GM23338 (cell line): ENCODE results near the gene LPAR1. TPM values are rescaled to one million over a fixed set of nuclear protein-coding genes. Genes with fewer than 3 reads are reported as not detected.

Experiments
- ATAC-seq: fragments of 200-7000 bp; cut with Tn5 transposase; 3 replicates; pipeline ENCODE4 v1.9.1; 2020
- DNase-seq: peaks from one replicate; pipeline ENCODE4 v3.0.0-alpha.2; 2015; ENCODE audit warnings: low spot score
- H2AFZ ChIP-seq: fragments of 200-600 bp; sonication (generic); 2 replicates; pipeline ENCODE4 v1.8.0; 2016; ENCODE audit warnings: antibody characterized with exemption, mild to moderate bottlenecking, moderate library complexity
- H3F3A ChIP-seq: fragments of 200-600 bp; sonication (generic); replicated peaks from 2 replicates; pipeline ENCODE4 v1.8.0; 2017; ENCODE audit warnings: antibody characterized with exemption, mixed run types, low read depth
- H3K27ac ChIP-seq: fragments of 200-600 bp; sonication (generic); 2 replicates; pipeline ENCODE4 v1.6.1; 2016; ENCODE audit warnings: low read depth
- H3K27me3 ChIP-seq: fragments of 200-600 bp; sonication (generic); 2 replicates; pipeline ENCODE4 v1.8.0; 2016; ENCODE audit warnings: mild to moderate bottlenecking, mixed run types, moderate library complexity; ENCODE audit not compliant: insufficient read depth
- H3K36me3 ChIP-seq: fragments of 200-600 bp; sonication (generic); 2 replicates; pipeline ENCODE4 v1.8.0; 2016; ENCODE audit warnings: mild to moderate bottlenecking; ENCODE audit not compliant: insufficient read depth
- H3K4me1 ChIP-seq: fragments of 200-600 bp; sonication (generic); 2 replicates; pipeline ENCODE4 v1.8.0; 2016; ENCODE audit warnings: mild to moderate bottlenecking, moderate library complexity; ENCODE audit not compliant: insufficient read depth
- H3K4me2 ChIP-seq: fragments of 200-600 bp; sonication (generic); 2 replicates; pipeline ENCODE4 v1.7.1; 2017; ENCODE audit warnings: mixed run types
- H3K4me3 ChIP-seq: fragments of 200-600 bp; sonication (generic); 2 replicates; pipeline ENCODE4 v1.6.1; 2016; ENCODE audit warnings: mixed run types
- H3K79me2 ChIP-seq: fragments of 200-600 bp; sonication (generic); replicated peaks from 2 replicates; pipeline ENCODE4 v1.8.0; 2017; ENCODE audit warnings: mild to moderate bottlenecking; ENCODE audit not compliant: insufficient read depth
- H3K9me2 ChIP-seq: fragments of 200-600 bp; sonication (generic); 2 replicates; pipeline ENCODE4 v1.8.0; 2017; ENCODE audit not compliant: insufficient read depth
- H4K20me1 ChIP-seq: fragments of 200-600 bp; sonication (generic); replicated peaks from 2 replicates; pipeline ENCODE4 v1.8.0; 2017; ENCODE audit warnings: mild to moderate bottlenecking; ENCODE audit not compliant: insufficient read depth
- H3K27ac Mint-ChIP-seq: 2 replicates; pipeline ENCODE4 v1.8.0; 2020; ENCODE audit warnings: inconsistent platforms, mild to moderate bottlenecking, moderate library complexity, mixed read lengths
- H3K27me3 Mint-ChIP-seq: 3 replicates; pipeline ENCODE4 v1.8.0; 2022; ENCODE audit warnings: low read depth, mild to moderate bottlenecking, moderate library complexity, mixed read lengths, inconsistent platforms; ENCODE audit not compliant: insufficient read depth, poor library complexity
- H3K36me3 Mint-ChIP-seq: 3 replicates; pipeline ENCODE4 v1.8.0; 2021; ENCODE audit warnings: low read depth, mild to moderate bottlenecking, inconsistent platforms, moderate library complexity, mixed read lengths
- H3K4me1 Mint-ChIP-seq: 3 replicates; pipeline ENCODE4 v1.8.0; 2020; ENCODE audit warnings: mild to moderate bottlenecking, inconsistent platforms, mixed read lengths
- H3K4me3 Mint-ChIP-seq: 3 replicates; pipeline ENCODE4 v1.8.0; 2021; ENCODE audit warnings: moderate library complexity, mild to moderate bottlenecking, inconsistent platforms, mixed read lengths
- H3K9me3 Mint-ChIP-seq: 3 replicates; pipeline ENCODE4 v1.8.0; 2020; ENCODE audit warnings: moderate library complexity, mild to moderate bottlenecking, inconsistent platforms, mixed read lengths
- CREB1 ChIP-seq: fragments of 250-450 bp; sonication (Bioruptor Pico); IDR thresholded peaks from 2 replicates; pipeline ENCODE4 v1.5.0; 2020; ENCODE audit warnings: low read depth, mild to moderate bottlenecking, moderate library complexity
- EZH2 ChIP-seq: fragments of 200-600 bp; sonication (generic); IDR thresholded peaks from one replicate; pipeline ENCODE4 v1.8.0; 2017; ENCODE audit warnings: antibody characterized with exemption, mild to moderate bottlenecking, low read depth; ENCODE audit not compliant: unreplicated experiment
- EZH2phosphoT487 ChIP-seq: fragments of 200-600 bp; sonication (generic); IDR thresholded peaks from one replicate; pipeline ENCODE4 v1.8.1; 2018; ENCODE audit warnings: antibody characterized with exemption; ENCODE audit not compliant: unreplicated experiment
- JUNB ChIP-seq: IDR thresholded peaks from one replicate; pipeline ENCODE4 v1.6.1; 2016; ENCODE audit warnings: antibody characterized with exemption; ENCODE audit not compliant: unreplicated experiment
- NANOG ChIP-seq: IDR thresholded peaks from 2 replicates; pipeline ENCODE4 v1.6.1; 2016; ENCODE audit warnings: antibody characterized with exemption, borderline replicate concordance
- POLR2AphosphoS5 ChIP-seq: IDR thresholded peaks from 2 replicates; pipeline ENCODE4 v1.6.1; 2016; ENCODE audit warnings: antibody characterized with exemption, low read depth
- STAT1 ChIP-seq: IDR thresholded peaks from one replicate; pipeline ENCODE4 v1.6.1; 2016; ENCODE audit warnings: antibody characterized with exemption; ENCODE audit not compliant: unreplicated experiment
- ZNF114 ChIP-seq: fragments of 250-450 bp; sonication (Bioruptor Pico); IDR thresholded peaks from 2 replicates; pipeline ENCODE4 v1.5.0; 2020; ENCODE audit warnings: mild to moderate bottlenecking, moderate library complexity
- ZNF331 ChIP-seq: fragments of 250-450 bp; sonication (Bioruptor Pico); IDR thresholded peaks from 2 replicates; pipeline ENCODE4 v1.5.0; 2020; ENCODE audit warnings: low read depth, mild to moderate bottlenecking, moderate library complexity
- polyA plus RNA-seq: library from polyadenylated mRNA; unstranded; fragments of >200 nt; fragmentation: Nextera tagmentation; extraction: Ambion mirVana; gene quantifications from 2 replicates; pipeline ENCODE4 v1.2.1, GENCODE V29; 2016
- total RNA-seq: library from RNA; depleted of rRNA; stranded (reverse); fragments of >200 nt; shearing (Covaris generic); gene quantifications from 2 replicates; pipeline ENCODE4 v1.2.3, GENCODE V29; 2014
- TF ChIP-seq, protein P1 (sequence below), 2 experiments: fragments of 200-600 bp in 1 of 2; sonication (generic) in 1 of 2; conservative IDR thresholded peaks; 2 replicates each; pipeline versions ENCODE4 v1.5.1 to v1.6.1; 2016 to 2017; ENCODE audit warnings: antibody characterized with exemption in 2 of 2, low read depth in 2 of 2, mild to moderate bottlenecking in 2 of 2, moderate library complexity in 1 of 2
- TF ChIP-seq, protein P2 (sequence below): IDR thresholded peaks from 2 replicates; pipeline ENCODE4 v1.6.1; 2016; ENCODE audit warnings: antibody characterized with exemption
- TF ChIP-seq, protein P3 (sequence below): fragments of 250-450 bp; sonication (Bioruptor Pico); IDR thresholded peaks from 2 replicates; pipeline ENCODE4 v1.5.0; 2020; ENCODE audit warnings: mild to moderate bottlenecking, moderate library complexity
- TF ChIP-seq, protein P4 (sequence below): IDR thresholded peaks from one replicate; pipeline ENCODE4 v1.6.1; 2018; ENCODE audit warnings: antibody characterized with exemption; ENCODE audit not compliant: unreplicated experiment

Gene LPAR1
- total and polyA plus RNA-seq, 2 experiments from 2014 or later, result 1.0 to 3.8 TPM

DNA sequence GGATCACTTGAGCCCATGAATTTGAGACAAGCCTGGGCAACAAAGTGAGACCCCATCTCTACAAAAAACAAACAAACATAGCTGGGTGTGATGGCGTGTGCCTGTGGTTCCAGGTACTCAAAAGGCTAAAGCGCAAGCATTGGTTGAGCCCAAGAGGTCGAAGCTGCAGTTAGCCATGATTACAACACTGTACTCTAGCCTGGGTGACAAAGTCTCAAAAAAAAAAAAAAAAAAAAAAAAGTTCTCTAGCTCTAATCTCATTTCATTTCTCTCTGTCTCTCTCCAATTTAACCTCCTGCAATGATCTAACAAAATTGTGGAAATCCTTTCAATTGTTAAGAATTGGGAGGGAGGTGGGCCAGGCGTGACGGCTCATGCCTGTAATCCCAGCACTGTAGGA is 33.3 kb downstream of the LPAR1 start:
- Mint-ChIP-seq H3K27me3 (no peaks in the 10 kb centered on the region), H3K9me3 (no peaks in the 10 kb centered on the region), H3K27ac (no peak overlapping the region), H3K4me3 (no peak overlapping the region), H3K36me3 (no peaks in the 10 kb centered on the region; the same call in 2 of the 3 replicates), H3K4me1 (peaks cover 9% of the 10 kb centered on the region; the same call in 2 of the 3 replicates)
- Histone ChIP-seq H3K4me3 (no peak overlapping the region), H3K27me3 (no peaks in the 10 kb centered on the region), H3K9me2 (no peaks in the 10 kb centered on the region; the same call in 1 of the 2 replicates), H3K36me3 (no peaks in the 10 kb centered on the region), H3K4me2 (no peak overlapping the region), H3K27ac (no peak overlapping the region), H3F3A (no peaks in the 10 kb centered on the region), H4K20me1 (no peaks in the 10 kb centered on the region), H3K4me1 (peaks cover 7% of the 10 kb centered on the region; the same call in 1 of the 2 replicates), H2AFZ (no peak overlapping the region), H3K79me2 (no peaks in the 10 kb centered on the region)
- no peak for TF ChIP-seq POLR2AphosphoS5
- no peak for TF ChIP-seq JUNB
- no peak for TF ChIP-seq CREB1
- no peak for TF ChIP-seq EZH2phosphoT487
- TF ChIP-seq, protein P1, sequence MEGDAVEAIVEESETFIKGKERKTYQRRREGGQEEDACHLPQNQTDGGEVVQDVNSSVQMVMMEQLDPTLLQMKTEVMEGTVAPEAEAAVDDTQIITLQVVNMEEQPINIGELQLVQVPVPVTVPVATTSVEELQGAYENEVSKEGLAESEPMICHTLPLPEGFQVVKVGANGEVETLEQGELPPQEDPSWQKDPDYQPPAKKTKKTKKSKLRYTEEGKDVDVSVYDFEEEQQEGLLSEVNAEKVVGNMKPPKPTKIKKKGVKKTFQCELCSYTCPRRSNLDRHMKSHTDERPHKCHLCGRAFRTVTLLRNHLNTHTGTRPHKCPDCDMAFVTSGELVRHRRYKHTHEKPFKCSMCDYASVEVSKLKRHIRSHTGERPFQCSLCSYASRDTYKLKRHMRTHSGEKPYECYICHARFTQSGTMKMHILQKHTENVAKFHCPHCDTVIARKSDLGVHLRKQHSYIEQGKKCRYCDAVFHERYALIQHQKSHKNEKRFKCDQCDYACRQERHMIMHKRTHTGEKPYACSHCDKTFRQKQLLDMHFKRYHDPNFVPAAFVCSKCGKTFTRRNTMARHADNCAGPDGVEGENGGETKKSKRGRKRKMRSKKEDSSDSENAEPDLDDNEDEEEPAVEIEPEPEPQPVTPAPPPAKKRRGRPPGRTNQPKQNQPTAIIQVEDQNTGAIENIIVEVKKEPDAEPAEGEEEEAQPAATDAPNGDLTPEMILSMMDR (conservative IDR thresholded peaks at IDR 0.05; ENCODE audit: low read depth in 2 of 2), result no peak
- TF ChIP-seq, protein P2, sequence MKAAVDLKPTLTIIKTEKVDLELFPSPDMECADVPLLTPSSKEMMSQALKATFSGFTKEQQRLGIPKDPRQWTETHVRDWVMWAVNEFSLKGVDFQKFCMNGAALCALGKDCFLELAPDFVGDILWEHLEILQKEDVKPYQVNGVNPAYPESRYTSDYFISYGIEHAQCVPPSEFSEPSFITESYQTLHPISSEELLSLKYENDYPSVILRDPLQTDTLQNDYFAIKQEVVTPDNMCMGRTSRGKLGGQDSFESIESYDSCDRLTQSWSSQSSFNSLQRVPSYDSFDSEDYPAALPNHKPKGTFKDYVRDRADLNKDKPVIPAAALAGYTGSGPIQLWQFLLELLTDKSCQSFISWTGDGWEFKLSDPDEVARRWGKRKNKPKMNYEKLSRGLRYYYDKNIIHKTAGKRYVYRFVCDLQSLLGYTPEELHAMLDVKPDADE, result no peak
- TF ChIP-seq, protein P3, sequence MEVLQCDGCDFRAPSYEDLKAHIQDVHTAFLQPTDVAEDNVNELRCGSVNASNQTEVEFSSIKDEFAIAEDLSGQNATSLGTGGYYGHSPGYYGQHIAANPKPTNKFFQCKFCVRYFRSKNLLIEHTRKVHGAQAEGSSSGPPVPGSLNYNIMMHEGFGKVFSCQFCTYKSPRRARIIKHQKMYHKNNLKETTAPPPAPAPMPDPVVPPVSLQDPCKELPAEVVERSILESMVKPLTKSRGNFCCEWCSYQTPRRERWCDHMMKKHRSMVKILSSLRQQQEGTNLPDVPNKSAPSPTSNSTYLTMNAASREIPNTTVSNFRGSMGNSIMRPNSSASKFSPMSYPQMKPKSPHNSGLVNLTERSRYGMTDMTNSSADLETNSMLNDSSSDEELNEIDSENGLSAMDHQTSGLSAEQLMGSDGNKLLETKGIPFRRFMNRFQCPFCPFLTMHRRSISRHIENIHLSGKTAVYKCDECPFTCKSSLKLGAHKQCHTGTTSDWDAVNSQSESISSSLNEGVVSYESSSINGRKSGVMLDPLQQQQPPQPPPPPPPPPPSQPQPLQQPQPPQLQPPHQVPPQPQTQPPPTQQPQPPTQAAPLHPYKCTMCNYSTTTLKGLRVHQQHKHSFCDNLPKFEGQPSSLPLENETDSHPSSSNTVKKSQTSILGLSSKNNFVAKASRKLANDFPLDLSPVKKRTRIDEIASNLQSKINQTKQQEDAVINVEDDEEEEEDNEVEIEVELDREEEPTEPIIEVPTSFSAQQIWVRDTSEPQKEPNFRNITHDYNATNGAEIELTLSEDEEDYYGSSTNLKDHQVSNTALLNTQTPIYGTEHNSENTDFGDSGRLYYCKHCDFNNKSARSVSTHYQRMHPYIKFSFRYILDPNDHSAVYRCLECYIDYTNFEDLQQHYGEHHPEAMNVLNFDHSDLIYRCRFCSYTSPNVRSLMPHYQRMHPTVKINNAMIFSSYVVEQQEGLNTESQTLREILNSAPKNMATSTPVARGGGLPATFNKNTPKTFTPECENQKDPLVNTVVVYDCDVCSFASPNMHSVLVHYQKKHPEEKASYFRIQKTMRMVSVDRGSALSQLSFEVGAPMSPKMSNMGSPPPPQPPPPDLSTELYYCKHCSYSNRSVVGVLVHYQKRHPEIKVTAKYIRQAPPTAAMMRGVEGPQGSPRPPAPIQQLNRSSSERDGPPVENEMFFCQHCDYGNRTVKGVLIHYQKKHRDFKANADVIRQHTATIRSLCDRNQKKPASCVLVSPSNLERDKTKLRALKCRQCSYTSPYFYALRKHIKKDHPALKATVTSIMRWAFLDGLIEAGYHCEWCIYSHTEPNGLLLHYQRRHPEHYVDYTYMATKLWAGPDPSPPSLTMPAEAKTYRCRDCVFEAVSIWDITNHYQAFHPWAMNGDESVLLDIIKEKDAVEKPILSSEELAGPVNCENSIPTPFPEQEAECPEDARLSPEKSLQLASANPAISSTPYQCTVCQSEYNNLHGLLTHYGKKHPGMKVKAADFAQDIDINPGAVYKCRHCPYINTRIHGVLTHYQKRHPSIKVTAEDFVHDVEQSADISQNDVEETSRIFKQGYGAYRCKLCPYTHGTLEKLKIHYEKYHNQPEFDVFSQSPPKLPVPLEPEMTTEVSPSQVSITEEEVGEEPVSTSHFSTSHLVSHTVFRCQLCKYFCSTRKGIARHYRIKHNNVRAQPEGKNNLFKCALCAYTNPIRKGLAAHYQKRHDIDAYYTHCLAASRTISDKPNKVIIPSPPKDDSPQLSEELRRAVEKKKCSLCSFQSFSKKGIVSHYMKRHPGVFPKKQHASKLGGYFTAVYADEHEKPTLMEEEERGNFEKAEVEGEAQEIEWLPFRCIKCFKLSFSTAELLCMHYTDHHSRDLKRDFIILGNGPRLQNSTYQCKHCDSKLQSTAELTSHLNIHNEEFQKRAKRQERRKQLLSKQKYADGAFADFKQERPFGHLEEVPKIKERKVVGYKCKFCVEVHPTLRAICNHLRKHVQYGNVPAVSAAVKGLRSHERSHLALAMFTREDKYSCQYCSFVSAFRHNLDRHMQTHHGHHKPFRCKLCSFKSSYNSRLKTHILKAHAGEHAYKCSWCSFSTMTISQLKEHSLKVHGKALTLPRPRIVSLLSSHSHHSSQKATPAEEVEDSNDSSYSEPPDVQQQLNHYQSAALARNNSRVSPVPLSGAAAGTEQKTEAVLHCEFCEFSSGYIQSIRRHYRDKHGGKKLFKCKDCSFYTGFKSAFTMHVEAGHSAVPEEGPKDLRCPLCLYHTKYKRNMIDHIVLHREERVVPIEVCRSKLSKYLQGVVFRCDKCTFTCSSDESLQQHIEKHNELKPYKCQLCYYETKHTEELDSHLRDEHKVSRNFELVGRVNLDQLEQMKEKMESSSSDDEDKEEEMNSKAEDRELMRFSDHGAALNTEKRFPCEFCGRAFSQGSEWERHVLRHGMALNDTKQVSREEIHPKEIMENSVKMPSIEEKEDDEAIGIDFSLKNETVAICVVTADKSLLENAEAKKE (CRISPR knock-in tag), result no peak
- TF ChIP-seq NANOG, result no peak
- no peak for TF ChIP-seq ZNF331 (CRISPR knock-in tag)
- no peak for TF ChIP-seq EZH2
- TF ChIP-seq, protein P4, sequence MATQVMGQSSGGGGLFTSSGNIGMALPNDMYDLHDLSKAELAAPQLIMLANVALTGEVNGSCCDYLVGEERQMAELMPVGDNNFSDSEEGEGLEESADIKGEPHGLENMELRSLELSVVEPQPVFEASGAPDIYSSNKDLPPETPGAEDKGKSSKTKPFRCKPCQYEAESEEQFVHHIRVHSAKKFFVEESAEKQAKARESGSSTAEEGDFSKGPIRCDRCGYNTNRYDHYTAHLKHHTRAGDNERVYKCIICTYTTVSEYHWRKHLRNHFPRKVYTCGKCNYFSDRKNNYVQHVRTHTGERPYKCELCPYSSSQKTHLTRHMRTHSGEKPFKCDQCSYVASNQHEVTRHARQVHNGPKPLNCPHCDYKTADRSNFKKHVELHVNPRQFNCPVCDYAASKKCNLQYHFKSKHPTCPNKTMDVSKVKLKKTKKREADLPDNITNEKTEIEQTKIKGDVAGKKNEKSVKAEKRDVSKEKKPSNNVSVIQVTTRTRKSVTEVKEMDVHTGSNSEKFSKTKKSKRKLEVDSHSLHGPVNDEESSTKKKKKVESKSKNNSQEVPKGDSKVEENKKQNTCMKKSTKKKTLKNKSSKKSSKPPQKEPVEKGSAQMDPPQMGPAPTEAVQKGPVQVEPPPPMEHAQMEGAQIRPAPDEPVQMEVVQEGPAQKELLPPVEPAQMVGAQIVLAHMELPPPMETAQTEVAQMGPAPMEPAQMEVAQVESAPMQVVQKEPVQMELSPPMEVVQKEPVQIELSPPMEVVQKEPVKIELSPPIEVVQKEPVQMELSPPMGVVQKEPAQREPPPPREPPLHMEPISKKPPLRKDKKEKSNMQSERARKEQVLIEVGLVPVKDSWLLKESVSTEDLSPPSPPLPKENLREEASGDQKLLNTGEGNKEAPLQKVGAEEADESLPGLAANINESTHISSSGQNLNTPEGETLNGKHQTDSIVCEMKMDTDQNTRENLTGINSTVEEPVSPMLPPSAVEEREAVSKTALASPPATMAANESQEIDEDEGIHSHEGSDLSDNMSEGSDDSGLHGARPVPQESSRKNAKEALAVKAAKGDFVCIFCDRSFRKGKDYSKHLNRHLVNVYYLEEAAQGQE, result no peak
- TF ChIP-seq STAT1, result no peak
- no peak for TF ChIP-seq ZNF114 (CRISPR knock-in tag)
- ATAC-seq, result no peak
- no peak for DNase-seq
